Hepatocyte (in vitro differentiated cells): Measurements from ENCODE around the gene KIAA1614. TPM values are rescaled to one million over a fixed set of nuclear protein-coding genes. Genes with fewer than 3 reads are reported as not detected.

Source experiments
- DNase-seq: peaks from one replicate; pipeline ENCODE4 v3.0.0-alpha.2; 2016; ENCODE audit warnings: low spot score
- H2AFZ ChIP-seq: fragments of 200-600 bp; sonication (generic); 2 replicates; pipeline ENCODE4 v1.6.0; 2016; ENCODE audit warnings: antibody characterized with exemption, mild to moderate bottlenecking
- H3K27ac ChIP-seq: fragments of 200-600 bp; sonication (generic); 2 replicates; pipeline ENCODE4 v1.5.1; 2016; ENCODE audit warnings: mild to moderate bottlenecking
- H3K27me3 ChIP-seq: fragments of 200-600 bp; sonication (generic); 2 replicates; pipeline ENCODE4 v1.6.1; 2016
- H3K36me3 ChIP-seq: fragments of 200-600 bp; sonication (generic); replicated peaks from 2 replicates; pipeline ENCODE4 v1.5.1; 2016; ENCODE audit warnings: low read depth; ENCODE audit not compliant: insufficient read depth
- H3K4me1 ChIP-seq: fragments of 200-600 bp; sonication (generic); 2 replicates; pipeline ENCODE4 v1.5.1; 2016; ENCODE audit warnings: mild to moderate bottlenecking, moderate library complexity; ENCODE audit not compliant: insufficient read depth
- H3K4me2 ChIP-seq: fragments of 200-600 bp; sonication (generic); 2 replicates; pipeline ENCODE4 v1.6.0; 2016
- H3K4me3 ChIP-seq: fragments of 200-600 bp; sonication (generic); 2 replicates; pipeline ENCODE4 v1.5.1; 2016; ENCODE audit warnings: mild to moderate bottlenecking
- H3K79me2 ChIP-seq: fragments of 200-600 bp; sonication (generic); 2 replicates; pipeline ENCODE4 v1.6.0; 2017; ENCODE audit warnings: mild to moderate bottlenecking
- H3K9me2 ChIP-seq: fragments of 200-600 bp; sonication (generic); replicated peaks from 2 replicates; pipeline ENCODE4 v1.6.0; 2017; ENCODE audit warnings: mild to moderate bottlenecking; ENCODE audit not compliant: insufficient read depth
- H3K9me3 ChIP-seq: fragments of 200-600 bp; sonication (generic); 2 replicates; pipeline ENCODE4 v1.5.1; 2016; ENCODE audit warnings: low read depth, mild to moderate bottlenecking
- H4K20me1 ChIP-seq: fragments of 200-600 bp; sonication (generic); 2 replicates; pipeline ENCODE4 v1.6.0; 2016; ENCODE audit warnings: mild to moderate bottlenecking; ENCODE audit not compliant: insufficient read depth, poor library complexity, severe bottlenecking
- EZH2 ChIP-seq: fragments of 200-600 bp; sonication (generic); IDR thresholded peaks from 2 replicates; pipeline ENCODE4 v1.6.1; 2016; ENCODE audit warnings: antibody characterized with exemption, mild to moderate bottlenecking, borderline replicate concordance
- EZH2phosphoT487 ChIP-seq: fragments of 200-600 bp; sonication (generic); IDR thresholded peaks from one replicate; pipeline ENCODE4 v1.6.1; 2018; ENCODE audit warnings: antibody characterized with exemption, mild to moderate bottlenecking, low read depth, moderate library complexity; ENCODE audit not compliant: unreplicated experiment, severe bottlenecking
- WGBS: methylation state at CpG from one replicate; pipeline ENCODE4 v1.1.6; 2016; ENCODE audit warnings: low lambda C conversion rate; ENCODE audit errors: missing lambda C conversion rate; 5-methylcytosine and 5-hydroxymethylcytosine counted together
- polyA plus RNA-seq: library from polyadenylated mRNA; unstranded; fragments of >200 nt; fragmentation: Nextera tagmentation; extraction: Ambion mirVana; gene quantifications from 2 replicates; pipeline ENCODE4 v1.2.1, GENCODE V29; 2016
- total RNA-seq: library from RNA; depleted of rRNA; stranded (reverse); fragments of >200 nt; gene quantifications from 2 replicates; pipeline ENCODE4 v1.2.3, GENCODE V29; 2014
- TF ChIP-seq, protein P1 (sequence below): fragments of 200-600 bp; sonication (generic); IDR thresholded peaks from 2 replicates; pipeline ENCODE4 v1.5.1; 2016; ENCODE audit warnings: antibody characterized with exemption, mild to moderate bottlenecking; ENCODE audit not compliant: poor library complexity

KIAA1614 gene
- total and polyA plus RNA-seq, 2 experiments from 2014 or later: 2.5 to 2.6 TPM

DNA sequence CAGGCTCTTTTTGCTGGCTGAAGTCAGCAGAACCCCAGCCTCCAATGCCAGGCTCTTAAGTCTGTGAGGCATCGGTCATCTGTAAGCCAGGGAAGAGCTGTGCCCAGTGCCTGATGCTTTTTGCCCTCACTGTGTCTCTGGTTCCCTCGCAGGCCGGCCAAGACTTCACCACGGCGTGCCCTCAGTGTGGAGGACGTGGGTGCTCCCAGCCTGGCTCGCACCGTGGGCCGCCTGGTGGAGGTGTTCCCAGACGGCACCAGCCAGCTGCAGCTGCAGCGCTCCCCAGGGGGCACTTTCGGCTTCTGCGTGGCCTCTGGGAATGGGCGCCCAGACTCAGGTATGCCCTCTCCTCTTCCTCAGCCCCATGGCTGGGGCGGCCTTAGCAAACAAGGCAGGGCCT, 32.5 kb downstream of the KIAA1614 start:
- Histone ChIP-seq H2AFZ (no peak overlapping the region), H3K27ac (no peak overlapping the region), H3K27me3 (no peaks in the 10 kb centered on the region), H3K9me3 (no peaks in the 10 kb centered on the region), H3K9me2 (no peaks in the 10 kb centered on the region), H3K4me3 (no peak overlapping the region), H3K36me3 (no peaks in the 10 kb centered on the region), H3K79me2 (no peaks in the 10 kb centered on the region), H4K20me1 (no peaks in the 10 kb centered on the region), H3K4me1 (no peaks in the 10 kb centered on the region), H3K4me2 (no peak overlapping the region)
- 94% methylated on average over 15 of the region's 15 CpGs for WGBS
- TF ChIP-seq, protein P1, sequence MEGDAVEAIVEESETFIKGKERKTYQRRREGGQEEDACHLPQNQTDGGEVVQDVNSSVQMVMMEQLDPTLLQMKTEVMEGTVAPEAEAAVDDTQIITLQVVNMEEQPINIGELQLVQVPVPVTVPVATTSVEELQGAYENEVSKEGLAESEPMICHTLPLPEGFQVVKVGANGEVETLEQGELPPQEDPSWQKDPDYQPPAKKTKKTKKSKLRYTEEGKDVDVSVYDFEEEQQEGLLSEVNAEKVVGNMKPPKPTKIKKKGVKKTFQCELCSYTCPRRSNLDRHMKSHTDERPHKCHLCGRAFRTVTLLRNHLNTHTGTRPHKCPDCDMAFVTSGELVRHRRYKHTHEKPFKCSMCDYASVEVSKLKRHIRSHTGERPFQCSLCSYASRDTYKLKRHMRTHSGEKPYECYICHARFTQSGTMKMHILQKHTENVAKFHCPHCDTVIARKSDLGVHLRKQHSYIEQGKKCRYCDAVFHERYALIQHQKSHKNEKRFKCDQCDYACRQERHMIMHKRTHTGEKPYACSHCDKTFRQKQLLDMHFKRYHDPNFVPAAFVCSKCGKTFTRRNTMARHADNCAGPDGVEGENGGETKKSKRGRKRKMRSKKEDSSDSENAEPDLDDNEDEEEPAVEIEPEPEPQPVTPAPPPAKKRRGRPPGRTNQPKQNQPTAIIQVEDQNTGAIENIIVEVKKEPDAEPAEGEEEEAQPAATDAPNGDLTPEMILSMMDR: no peak
- no peak for TF ChIP-seq EZH2
- no peak for TF ChIP-seq EZH2phosphoT487
- no peak for DNase-seq

GRCh38 chr1:180945551-180945950, 32.9 kb downstream of the KIAA1614 start:
- no peak for TF ChIP-seq EZH2phosphoT487
- no peak for DNase-seq
- no peak overlapping the region for H2AFZ ChIP-seq
- H3K4me3 ChIP-seq: no peak overlapping the region
- no peaks in the 10 kb centered on the region for H3K4me1 ChIP-seq
- WGBS: 90% methylated on average over 8 of the region's 8 CpGs
- H3K9me2 ChIP-seq: no peaks in the 10 kb centered on the region
- H3K27ac ChIP-seq: no peak overlapping the region
- no peaks in the 10 kb centered on the region for H3K9me3 ChIP-seq
- H3K79me2 ChIP-seq: no peaks in the 10 kb centered on the region
- no peaks in the 10 kb centered on the region for H4K20me1 ChIP-seq
- no peaks in the 10 kb centered on the region for H3K27me3 ChIP-seq
- H3K36me3 ChIP-seq: no peaks in the 10 kb centered on the region
- no peak overlapping the region for H3K4me2 ChIP-seq

GRCh38 chr1:180946056-180946455, 33.4 kb downstream of the KIAA1614 start:
- no peak for TF ChIP-seq EZH2phosphoT487
- TF ChIP-seq, protein P1: no peak
- TF ChIP-seq EZH2: no peak
- H3K9me3 ChIP-seq: no peaks in the 10 kb centered on the region
- no peak overlapping the region for H3K4me2 ChIP-seq
- H3K27me3 ChIP-seq: no peaks in the 10 kb centered on the region
- H3K27ac ChIP-seq: no peak overlapping the region
- no peaks in the 10 kb centered on the region for H4K20me1 ChIP-seq
- no peaks in the 10 kb centered on the region for H3K79me2 ChIP-seq
- WGBS: 78% methylated on average over 7 of the region's 7 CpGs
- H3K36me3 ChIP-seq: no peaks in the 10 kb centered on the region
- no peak overlapping the region for H3K4me3 ChIP-seq
- no peaks in the 10 kb centered on the region for H3K4me1 ChIP-seq
- no peaks in the 10 kb centered on the region for H3K9me2 ChIP-seq
- no peak for DNase-seq
- H2AFZ ChIP-seq: no peak overlapping the region

- Histone ChIP-seq H4K20me1 (no peaks in the 10 kb centered on the region), H3K79me2 (no peaks in the 10 kb centered on the region), H3K9me3 (no peaks in the 10 kb centered on the region), H3K36me3 (no peaks in the 10 kb centered on the region), H3K27ac (no peak overlapping the region), H3K9me2 (no peaks in the 10 kb centered on the region), H2AFZ (no peak overlapping the region), H3K4me3 (no peak overlapping the region), H3K4me1 (no peaks in the 10 kb centered on the region), H3K4me2 (no peak overlapping the region), H3K27me3 (no peaks in the 10 kb centered on the region)
- TF ChIP-seq, protein P1: no peak
- no peak for TF ChIP-seq EZH2
- TF ChIP-seq EZH2phosphoT487: no peak
- WGBS: 91% methylated on average over 17 of the region's 18 CpGs
- no peak for DNase-seq
Measured at GRCh38 chr1:180946541-180947498, 34.1 kb downstream of the KIAA1614 start.
